Measurements from ENCODE around the gene PNISR. TPM values are rescaled to one million over a fixed set of nuclear protein-coding genes. Genes with fewer than 3 reads are reported as not detected.

Gene PNISR
- total and polyA plus RNA-seq, 2 of the 13 experiments (the other 11 are each of a cell fraction or from before 2014, with no cell fraction given), result 43.0 to 48.0 TPM

- TF ChIP-seq ZNF142 (CRISPR knock-in tag; IDR thresholded peaks at IDR 0.05), result no peak
- TF ChIP-seq CAMTA2 (CRISPR knock-in tag; IDR thresholded peaks at IDR 0.05; ENCODE audit: borderline replicate concordance), result no peak
- TF ChIP-seq NFRKB (IDR thresholded peaks at IDR 0.05), result no peak
- no peak for TF ChIP-seq LRRFIP1 (CRISPR knock-in tag; conservative IDR thresholded peaks at IDR 0.05)
- no peak for TF ChIP-seq ZNF629 (CRISPR knock-in tag; conservative IDR thresholded peaks at IDR 0.05)
- no peak for TF ChIP-seq ZHX1 (CRISPR knock-in tag; IDR thresholded peaks at IDR 0.05; ENCODE audit: low read depth)
- TF ChIP-seq MLX (CRISPR knock-in tag; IDR thresholded peaks at IDR 0.05), result no peak
- TF ChIP-seq ZNF878 (CRISPR knock-in tag; IDR thresholded peaks at IDR 0.05), result peak; percentile 72
- TF ChIP-seq ZNF503 (CRISPR knock-in tag; IDR thresholded peaks at IDR 0.05), result 0 out of 2 replicates have a peak, but pooled peaks have one; percentile 37
- no peak for TF ChIP-seq DMTF1 (CRISPR knock-in tag; IDR thresholded peaks at IDR 0.05)
Measured at GRCh38 chr6:99393698-99394531, 31.2 kb downstream of the PNISR start, which contains the start of gene COQ3 (continued).

Measured in HepG2 (cell line).